HG03066 (cell line): ENCODE measurements around the gene KCNQ1.

Experiments
- ATAC-seq: cut with Tn5 transposase; IDR thresholded peaks from one replicate; pipeline ENCODE4 v1.9.1; 2021; ENCODE audit warnings: low read depth; ENCODE audit not compliant: unreplicated experiment

The KCNQ1 gene

DNA sequence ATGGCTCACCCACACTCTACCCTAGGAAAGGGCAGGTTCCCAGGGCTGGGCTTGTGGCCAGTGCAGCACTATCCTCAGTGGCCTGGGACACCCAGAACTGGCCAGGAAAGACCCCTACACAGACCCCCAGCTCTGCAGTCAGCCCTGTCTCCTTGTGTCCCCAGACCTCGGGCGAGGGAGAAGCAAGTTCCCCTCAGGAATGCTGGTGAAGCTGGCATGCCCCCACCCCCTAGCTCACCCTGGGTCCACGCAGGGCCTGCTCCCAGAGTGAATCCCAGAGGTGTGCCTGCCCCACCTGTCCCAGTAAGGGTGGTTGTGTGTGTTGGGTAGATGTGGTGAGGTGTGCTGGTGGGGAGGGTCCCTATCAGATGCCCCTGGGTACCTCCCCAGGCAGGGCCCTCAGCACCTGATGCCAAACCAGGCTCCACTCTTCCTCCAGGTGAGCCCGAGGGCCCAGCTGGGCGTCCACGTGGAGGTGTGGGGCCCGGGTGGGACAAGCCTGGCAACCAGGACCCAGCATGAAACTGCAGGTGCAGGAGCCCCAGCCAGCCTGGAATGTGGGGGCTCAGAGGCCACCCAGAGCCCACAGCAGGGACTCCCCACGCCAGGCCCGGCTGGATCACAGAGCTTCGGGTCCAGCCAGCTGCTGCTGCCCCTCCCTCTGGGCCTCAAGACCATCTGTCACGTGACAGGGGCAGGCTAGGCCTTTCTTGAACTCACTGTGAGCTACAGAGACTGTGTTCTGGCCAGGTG is 303.4 kb downstream of the KCNQ1 start:
- ATAC-seq = no peak

DNA sequence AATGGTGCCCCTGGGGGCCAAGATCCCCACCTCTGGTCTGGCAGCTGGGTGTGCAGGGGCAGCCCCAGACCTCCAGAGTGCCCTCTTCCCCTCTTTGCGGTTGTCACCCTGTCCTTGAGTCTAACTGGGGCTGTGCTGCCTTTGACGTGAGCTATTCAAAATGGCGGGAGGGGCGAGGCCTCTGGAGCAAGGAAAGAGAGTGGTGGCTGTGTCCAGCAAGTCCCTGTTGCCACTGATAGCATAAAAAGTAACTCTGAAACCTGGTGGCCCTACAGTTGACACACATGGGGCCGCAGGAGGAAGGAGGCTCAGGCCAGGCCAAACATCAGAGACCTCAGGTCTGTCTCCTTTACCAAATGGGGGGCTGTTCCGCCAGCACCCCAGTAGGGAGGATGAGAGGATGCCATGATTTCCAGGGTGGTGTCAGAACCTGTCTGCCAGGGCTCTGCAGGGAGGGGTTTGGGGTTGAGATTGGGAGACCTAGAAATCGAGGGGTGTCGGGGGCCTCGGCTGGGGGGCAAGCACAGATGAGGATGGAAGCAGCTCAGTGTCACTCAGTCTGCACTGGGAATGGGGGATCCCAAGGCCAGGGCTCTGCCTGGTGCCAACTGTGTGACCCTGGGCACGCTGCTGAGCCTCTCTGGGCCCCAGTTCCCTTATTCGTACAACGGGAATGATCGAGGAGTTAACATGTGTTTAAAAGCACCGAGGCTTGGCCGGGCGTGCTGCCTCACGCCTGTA is 304.2 kb downstream of the KCNQ1 start:
- no peak for ATAC-seq

DNA sequence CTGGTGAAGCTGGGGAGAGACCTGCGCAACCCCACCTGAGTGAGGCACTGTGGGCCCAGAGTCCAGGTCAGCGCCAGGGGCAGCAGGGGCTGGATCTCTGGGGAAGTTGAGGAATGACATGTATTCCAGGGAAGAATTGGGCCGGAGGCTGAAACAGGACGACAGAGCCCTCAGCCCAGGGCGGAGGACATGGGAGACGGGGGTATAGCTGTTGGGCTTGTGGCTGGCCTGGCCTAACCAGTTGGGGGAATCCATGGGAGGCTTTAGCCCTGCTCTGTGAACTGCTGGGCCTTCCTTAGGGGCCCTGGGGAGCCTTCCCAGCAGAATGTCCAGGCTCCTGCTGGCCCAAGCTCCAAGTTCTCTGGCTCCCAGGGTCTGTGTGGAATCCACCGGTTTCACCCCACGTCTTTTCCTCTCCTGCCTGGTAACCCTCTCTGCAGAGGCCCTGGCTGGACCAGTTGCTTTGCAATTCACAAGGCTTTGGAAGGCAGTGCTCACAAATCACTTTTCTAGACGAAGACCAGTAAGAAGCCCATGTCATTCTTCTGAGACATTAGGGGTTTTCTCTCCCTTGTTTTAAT is 305.4 kb downstream of the KCNQ1 start:
- ATAC-seq = no peak

DNA sequence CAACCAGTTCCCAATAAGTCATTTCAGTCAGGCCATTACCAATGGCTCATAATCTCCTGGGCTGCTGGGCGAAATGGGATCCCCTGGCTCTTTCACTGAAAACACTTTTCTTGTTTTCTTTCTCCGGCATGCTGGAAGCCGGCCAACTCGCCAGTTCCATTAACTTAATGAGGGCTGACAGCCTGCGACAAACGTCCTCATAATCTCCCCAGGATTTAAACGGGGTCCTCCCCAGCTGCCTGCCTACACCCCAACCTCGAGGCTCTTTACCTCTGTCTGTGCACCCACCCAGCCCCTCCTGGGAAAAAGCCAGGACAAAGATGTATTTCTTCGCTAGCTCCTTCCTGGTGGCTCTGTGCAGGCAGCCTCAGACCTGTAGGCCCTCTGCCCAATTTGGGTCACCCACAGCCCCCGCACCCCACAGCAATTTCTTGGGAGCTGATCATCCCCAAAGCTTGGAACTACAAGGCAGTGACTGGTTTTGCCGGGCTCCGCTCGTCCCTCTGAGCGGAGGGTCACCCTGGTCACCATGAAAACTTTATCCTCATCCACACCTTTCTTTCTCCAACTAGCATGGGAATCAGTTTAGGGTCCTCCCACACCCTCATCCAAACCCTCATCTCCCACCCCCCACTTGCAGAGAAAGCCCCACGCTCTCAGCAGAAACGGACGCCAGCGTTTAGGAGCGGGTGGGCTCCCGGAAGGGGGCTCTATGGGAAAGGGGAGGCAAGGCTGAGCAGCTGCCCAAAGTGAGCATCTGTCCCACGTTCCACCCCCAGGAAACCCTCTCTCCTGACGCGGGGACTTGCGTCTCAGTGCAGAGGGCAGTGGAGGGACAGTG is 306.1 kb downstream of the KCNQ1 start:
- ATAC-seq = no peak

DNA sequence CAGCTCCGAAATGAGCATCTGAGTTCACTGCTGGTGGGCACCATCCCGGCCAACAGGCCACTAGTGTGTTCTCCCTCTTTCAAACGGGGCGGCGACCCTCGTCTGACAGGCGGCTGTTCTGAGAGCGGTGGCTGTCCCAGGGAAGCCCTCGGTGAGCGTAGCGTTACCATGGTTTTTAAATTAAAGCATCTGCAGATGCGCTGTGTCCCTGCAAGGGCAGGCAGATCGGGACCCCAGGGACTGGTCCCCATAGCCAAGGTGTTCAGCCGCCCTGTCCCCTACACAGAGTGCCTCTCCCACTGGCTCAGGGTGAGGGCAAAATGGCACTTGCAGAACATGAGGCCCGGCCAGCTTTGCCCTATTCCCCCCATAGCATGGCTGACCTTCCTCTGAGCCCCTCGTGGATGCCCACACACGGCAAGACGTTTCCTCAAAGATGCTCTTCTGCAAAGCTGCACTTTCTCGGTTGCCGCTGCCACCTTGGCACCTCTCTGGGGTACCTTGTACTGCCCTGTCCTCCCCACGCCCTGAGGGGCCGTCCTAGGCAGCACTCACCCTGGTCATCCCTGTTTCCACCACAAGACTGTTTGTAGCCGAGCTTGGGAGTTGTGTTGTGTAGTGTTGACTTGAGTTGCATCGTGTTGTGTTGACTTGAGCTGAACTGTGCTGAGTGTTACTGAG is 306.9 kb downstream of the KCNQ1 start:
- ATAC-seq = no peak

DNA sequence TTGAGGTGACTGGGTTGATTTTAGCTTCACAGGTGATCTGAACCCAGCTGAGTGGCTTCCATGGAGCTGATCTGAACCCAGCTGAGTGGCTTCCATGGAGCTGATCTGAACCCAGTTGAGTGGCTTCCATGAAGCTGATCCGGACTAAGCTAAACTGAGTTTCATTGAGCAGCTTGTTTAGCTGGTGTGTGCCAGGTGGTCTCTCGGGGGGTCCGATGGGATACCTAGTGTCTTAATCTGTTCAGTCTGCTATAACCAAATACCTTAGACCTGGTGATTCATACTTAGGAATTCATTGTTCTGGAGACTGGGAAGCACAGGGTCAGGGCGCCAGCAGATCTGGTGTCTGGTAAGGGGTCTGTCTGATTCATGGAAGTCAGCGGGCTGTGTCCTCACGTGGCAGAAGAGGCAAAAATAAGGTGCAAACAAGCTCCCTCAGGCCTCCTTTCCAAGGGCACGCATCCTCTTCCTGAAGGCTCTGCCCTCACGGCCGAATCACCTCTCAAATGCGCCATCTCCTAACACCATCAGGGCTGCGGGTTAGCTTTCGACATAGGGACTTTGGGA is 307.5 kb downstream of the KCNQ1 start:
- no peak for ATAC-seq

DNA sequence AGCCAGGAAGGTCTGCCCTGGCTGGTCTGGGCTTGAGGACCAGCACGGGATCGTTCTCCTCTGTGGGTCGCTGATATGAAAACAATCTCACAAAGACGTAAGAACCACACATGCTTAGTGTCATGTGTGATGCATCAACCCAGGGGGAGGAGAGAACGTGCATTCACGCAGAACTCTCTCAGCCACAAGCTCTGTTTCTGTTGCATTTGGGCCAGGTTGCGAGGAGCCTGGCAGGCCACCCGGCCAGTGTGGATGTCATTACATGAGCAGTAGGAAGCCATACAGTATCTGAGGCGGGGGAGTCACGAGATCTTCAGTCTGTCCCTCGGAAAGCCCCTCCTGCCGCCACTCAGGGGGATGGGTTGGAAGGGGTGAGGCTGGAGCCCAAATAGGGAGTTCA is 308.1 kb downstream of the KCNQ1 start:
- ATAC-seq = no peak

DNA sequence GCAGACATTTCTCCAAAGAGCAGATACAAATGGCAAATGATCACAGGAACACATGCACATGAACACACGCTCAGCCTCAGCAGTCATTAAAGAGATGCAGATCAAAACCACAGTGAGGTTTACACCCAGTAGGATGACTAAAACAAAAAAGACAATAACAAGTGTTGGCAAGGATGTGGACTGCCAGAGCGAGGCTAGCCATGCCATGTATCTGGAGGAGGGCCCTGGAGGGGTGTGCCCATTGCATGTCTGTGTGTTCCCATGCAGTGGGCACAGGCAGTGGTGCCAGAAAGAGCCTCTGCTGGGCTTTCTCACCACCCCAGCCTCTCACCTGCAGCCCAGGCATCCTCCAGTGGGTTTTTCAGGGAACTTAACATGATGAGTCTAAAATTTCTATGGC is 309.2 kb downstream of the KCNQ1 start:
- no peak for ATAC-seq

DNA sequence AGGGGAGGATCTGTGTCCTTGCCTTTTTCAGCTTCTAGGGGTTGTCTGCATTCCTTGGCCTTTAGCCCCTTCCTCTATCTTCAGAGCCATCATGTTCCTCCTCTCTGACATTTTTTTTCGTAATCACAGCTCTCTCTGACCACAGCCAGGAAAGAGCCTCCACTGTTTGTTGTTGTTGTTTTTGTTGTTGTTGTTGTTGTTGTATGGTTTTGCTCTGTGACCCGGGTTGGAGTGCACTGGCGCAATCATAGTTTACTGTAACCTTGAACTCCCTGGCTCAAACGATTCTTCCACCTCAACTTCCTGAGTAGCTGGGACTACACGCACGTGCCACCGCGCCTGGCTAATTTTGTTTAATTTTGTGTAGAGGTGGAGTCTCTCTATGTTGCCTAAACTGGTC is 310.3 kb downstream of the KCNQ1 start:
- no peak for ATAC-seq

DNA sequence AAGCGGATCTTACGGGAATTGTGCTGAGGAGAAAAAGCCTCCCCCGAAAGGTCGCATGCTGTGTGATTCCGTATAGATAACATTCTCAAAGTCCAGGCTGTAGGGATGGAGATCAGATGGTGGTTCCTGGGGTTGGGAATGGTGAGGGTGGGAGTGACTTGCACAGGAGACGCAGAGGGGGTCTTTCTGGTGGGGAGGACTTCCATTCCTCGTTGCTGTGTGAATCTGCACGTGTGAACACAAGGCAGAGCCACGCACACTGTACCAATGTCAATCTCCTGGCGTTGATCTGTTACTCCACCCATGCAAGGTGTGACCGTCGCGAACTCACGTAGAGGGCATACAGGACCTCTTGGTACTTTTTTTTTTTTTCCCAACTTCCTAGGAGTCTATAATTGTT is 313.9 kb downstream of the KCNQ1 start:
- ATAC-seq = no peak

DNA sequence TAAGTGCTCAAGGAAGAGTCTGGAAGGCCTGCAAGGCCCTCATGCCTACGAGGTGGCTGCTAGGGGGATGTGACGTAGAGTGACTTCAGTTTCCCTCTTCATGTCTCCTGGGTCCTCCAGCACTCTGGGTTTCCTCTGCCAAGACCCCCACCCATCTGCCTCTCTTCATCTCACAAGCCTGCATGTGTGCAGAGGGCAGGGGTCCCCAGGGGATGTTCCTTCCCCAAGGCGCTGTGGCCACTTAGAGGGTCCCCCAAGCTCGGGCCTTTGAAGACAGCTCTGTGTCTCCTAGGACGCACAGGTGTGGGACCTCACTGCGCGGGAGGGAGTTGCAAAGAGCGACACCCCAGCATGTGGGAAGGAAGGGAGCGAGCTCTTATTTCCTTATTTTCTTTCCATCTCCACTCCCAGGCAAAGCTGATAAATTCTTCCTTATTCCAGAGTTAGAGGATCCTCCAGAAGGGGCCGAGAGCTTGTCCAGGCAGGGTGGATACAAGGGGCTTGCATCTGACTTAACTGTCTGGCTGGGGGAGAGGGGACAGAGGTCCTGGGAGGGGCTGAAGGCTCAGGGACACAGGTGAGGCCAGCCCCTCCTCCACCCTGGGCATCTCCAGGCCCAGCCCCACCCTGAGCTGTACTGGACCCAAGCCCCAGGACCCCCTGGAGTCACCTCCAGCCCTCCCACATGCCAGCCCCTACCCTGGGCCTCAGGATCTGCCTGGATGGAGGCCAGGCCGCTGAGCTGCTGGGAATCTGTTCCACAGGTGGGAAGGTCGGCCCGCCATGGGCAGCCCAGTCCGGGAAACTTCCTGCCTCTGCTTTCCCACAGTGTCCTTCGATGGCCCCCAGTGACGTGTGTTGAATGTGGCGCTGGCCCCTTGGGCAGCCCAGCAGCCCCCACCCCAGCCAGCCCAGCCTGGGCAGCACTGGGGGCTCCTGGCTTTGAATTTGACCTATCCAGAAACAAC is 314.7 kb downstream of the KCNQ1 start:
- ATAC-seq = no peak

DNA sequence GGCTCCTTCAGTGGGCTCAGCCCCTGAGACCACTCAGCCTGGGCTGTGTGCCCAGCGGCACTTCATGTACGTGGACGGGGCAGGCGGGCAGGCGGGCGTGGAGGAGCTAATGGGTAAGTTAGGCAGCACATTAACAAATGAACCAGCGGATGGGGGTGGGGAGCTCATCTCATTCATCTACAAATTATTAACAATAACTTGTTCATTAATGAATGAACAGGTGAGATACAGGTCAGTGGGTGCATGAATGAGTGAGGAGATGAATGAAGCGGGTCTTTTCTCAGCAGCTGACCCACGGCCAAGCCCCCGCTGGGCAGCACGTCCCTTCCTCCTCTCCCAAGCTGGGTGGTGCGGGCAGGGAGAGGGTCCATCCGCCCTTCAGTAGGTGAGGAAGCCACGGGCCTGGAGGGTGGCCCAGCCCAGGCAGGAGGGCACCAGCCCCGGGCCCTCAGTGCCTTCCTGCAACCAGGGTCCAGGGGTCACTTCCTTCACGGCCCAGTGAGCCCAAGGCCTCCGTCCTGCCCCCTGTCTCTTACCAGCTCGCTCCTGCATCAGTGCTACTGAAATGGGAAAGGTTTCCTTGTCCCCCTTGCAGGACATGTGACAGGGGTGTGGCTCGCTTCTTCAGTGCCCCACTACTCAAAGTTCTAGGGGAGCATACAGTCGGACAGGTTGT is 315.5 kb downstream of the KCNQ1 start:
- no peak for ATAC-seq

DNA sequence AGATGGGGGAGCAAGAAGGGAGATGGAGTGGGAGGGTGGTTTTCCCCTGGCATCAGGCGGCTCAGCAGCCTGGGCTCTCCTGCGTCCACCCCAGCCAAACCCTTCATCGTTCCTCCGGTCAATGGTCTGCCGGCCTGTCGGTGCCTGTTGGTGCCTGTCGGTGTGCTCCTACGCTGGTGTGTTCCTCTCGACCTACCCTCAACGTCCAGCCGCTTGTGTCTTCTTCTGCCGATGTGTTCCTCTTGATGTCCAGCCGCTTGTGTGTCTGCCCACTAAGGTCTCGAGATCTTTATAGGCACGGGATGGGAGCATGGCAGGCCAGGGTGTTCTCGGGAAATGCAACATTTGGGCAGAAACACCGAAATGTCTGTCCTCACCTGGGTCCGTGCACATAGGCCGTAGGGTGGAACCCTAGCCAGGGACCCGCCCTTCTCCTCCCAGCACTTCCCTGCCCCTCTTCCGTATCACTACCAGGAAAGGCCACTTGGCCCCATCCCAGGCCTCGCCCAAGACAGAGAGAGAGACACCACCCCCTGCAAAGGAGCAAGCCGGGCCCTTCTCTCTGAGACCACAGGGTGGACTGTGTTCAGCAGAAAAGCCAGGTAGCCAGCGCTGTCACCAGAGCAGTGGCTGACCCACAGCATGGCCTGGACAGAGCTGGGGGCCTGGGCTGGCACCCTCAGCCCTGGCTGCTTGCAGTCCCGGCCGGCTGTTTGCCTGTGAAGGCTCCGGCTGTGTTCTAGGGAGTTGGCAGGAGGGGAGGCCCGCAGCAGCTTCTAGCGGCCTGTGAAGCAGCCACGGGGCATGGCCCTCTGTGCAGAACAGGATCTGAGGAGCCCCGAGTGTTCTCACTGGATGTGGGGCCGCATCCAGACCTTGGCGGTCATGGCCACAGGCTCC is 316.6 kb downstream of the KCNQ1 start:
- no peak for ATAC-seq

DNA sequence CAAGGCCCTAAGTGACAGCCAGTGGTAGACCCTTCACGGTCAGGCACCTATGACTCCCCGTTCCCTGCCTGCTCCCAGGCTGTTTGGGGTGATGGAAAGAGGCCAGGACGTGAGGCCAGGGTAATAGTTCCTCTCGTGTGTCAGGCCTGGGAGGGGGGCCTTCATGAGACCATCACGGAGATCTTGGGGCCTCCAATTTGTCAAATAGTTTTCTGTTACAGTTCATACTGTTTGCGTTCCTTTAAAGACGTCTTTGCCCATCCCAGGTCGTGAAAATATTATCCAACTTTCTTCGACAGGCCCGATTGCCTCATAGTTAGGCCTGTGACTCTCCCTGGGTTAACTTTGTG is 317.2 kb downstream of the KCNQ1 start:
- ATAC-seq = no peak

DNA sequence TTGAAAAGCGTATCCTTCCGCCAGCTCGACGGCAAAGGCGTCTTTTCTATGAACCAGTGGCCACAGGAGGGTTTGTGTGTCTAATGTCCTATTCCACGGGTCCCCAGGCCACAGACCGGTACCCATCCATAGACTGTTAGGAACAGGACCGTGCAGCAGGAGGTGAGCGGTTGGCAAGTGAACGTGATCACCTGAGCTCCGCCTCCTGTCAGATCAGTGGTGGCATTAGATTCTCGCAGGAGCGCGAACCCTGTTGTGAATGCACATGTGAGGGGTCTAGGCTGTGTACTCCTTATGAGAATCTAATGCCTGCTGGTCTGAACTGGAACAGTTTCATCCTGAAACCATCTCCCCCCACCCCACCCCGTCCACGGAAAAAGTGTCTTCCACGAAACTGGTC is 317.6 kb downstream of the KCNQ1 start:
- no peak for ATAC-seq

DNA sequence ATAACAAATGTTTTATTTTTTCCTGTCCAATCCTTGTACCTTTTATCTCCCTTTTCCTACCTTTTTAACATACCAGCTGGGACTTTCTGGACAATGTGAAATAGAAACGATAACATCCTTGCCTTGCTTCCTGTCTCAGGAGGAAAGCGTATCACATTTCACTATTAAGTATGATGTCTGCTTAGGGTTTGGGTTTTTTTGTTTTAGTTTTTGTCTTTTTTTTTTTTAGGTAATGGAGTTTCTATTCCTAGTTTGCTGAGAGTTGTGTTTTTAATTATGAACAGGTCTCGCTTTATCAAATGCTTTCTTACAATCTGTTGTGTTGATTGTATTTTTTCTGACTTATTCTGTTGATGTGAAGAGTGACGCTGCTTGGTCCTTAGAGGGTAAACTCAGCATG is 319.2 kb downstream of the KCNQ1 start:
- ATAC-seq = no peak

DNA sequence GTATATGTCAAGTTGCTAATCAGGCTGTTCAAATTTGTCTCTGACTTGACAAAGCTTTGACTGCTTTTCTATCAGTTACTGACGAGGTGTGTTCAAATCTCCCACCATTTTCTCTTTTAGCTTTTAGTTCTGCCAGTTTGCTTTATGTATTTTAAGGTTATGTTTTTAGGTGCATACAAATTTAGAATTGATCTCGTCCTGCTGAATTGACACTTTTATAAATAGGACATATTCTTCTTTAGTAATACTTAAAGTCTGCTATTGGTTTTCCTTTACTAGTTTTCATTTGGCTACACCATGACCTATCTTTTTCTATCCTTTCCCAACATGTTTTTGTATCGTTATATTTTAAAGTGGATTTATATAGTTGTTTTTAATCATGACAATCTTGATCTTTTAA is 320.7 kb downstream of the KCNQ1 start:
- no peak for ATAC-seq

DNA sequence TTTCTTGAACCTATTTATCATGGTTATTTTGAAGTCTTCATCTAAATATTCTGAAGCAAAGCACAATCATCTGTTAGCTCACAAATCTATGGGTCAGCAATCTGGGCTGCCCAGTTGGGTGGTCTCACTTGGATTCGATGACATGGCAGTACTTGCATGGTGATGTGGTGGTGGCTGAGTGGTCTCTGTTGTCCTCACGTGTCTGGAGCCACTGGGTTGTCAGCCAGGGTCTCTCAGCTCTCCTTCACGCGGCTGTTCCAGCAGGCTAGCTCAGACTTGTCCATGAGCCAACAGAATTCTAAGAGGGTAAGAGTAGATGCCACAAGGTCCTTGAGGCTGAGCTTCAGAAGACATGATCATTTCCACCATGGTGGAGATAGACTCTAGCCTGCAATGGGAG is 321.4 kb downstream of the KCNQ1 start:
- ATAC-seq = no peak
